SK-N-SH (cell line): ENCODE results near the gene CCDC183. TPM values are rescaled to one million over a fixed set of nuclear protein-coding genes. Genes with fewer than 3 reads are reported as not detected.

Source experiments
- CTCF ChIA-PET: fragments of 300-600, 350-600 bp; formaldehyde crosslinking; extraction: SDS; loops from one replicate; lab custom pipeline; 2021; lab: Yijun Ruan, JAX
- POLR2A ChIA-PET: fragments of 350-600 bp; sonication (Branson Sonifier 250); formaldehyde crosslinking; extraction: SDS; loops from one replicate; lab custom pipeline; 2020; ENCODE audit warnings: antibody characterized with exemption, inconsistent platforms; lab: Yijun Ruan, JAX
- DNase-seq: peaks from one replicate; pipeline ENCODE4 v3.0.0; 2012
- H2AFZ ChIP-seq: fragments of 200-600 bp; sonication (generic); 2 replicates; pipeline ENCODE4 v1.8.1; 2016; ENCODE audit warnings: antibody characterized with exemption, mild to moderate bottlenecking, low read depth
- H3F3A ChIP-seq: fragments of 200-600 bp; sonication (generic); replicated peaks from 2 replicates; pipeline ENCODE3; 2016; ENCODE audit warnings: antibody characterized with exemption, mild to moderate bottlenecking; ENCODE audit not compliant: insufficient read depth
- H3K27ac ChIP-seq, 2 experiments: fragments of 200-500 bp in 1 of 2; fragments of 200-600 bp in 1 of 2; sonication (Bioruptor generic) in 1 of 2; sonication (generic), shearing (Covaris generic) in 1 of 2; 2 replicates each; pipeline versions ENCODE4 v1.5.1 to v1.6.1; 2014 to 2016; ENCODE audit warnings: low read depth in 2 of 2, inconsistent platforms in 1 of 2, low read length in 1 of 2, mild to moderate bottlenecking in 1 of 2, mixed read lengths in 1 of 2
- H3K27me3 ChIP-seq: fragments of 200-600 bp; sonication (generic), shearing (Covaris generic); 2 replicates; pipeline ENCODE4 v1.6.1; 2016; ENCODE audit warnings: mixed run types; ENCODE audit not compliant: insufficient read depth
- H3K36me3 ChIP-seq, 2 experiments: fragments of 200-500 bp in 1 of 2; fragments of 200-600 bp in 1 of 2; sonication (Bioruptor generic) in 1 of 2; sonication (generic) in 1 of 2; replicated peaks in 1 of 2; 2 replicates each; pipeline versions ENCODE3 to v1.5.1; 2014 to 2016; ENCODE audit warnings: low read length in 1 of 2, mild to moderate bottlenecking in 1 of 2; ENCODE audit not compliant: insufficient read depth in 2 of 2, control insufficient read depth in 1 of 2
- H3K4me1 ChIP-seq, 2 experiments: fragments of 200-500 bp in 1 of 2; fragments of 200-600 bp in 1 of 2; sonication (Bioruptor generic) in 1 of 2; sonication (generic), shearing (Covaris generic) in 1 of 2; 2 replicates each; pipeline versions ENCODE4 v1.5.1 to v1.6.1; 2014 to 2016; ENCODE audit warnings: low read depth in 1 of 2, low read length in 1 of 2, mixed run types in 1 of 2; ENCODE audit not compliant: insufficient read depth in 2 of 2, control insufficient read depth in 1 of 2
- H3K4me2 ChIP-seq: fragments of 200-600 bp; sonication (generic), shearing (Covaris generic); 2 replicates; pipeline ENCODE4 v1.6.1; 2017; ENCODE audit warnings: mixed run types
- H3K4me3 ChIP-seq, 2 experiments: fragments of 200-500 bp in 1 of 2; fragments of 200-600 bp in 1 of 2; sonication (Bioruptor generic) in 1 of 2; sonication (generic), shearing (Covaris generic) in 1 of 2; 2 replicates each; pipeline versions ENCODE4 v1.5.1 to v1.8.1; 2014 to 2016; ENCODE audit warnings: low read depth in 2 of 2, inconsistent platforms in 1 of 2, low read length in 1 of 2, mild to moderate bottlenecking in 1 of 2, mixed read lengths in 1 of 2, moderate library complexity in 1 of 2
- H3K79me2 ChIP-seq: fragments of 200-600 bp; sonication (generic); 2 replicates; pipeline ENCODE4 v1.8.1; 2017; ENCODE audit warnings: mild to moderate bottlenecking; ENCODE audit not compliant: insufficient read depth
- H3K9ac ChIP-seq: fragments of 200-600 bp; sonication (generic); 2 replicates; pipeline ENCODE4 v1.6.1; 2017; ENCODE audit warnings: mixed run types
- H3K9me2 ChIP-seq: fragments of 200-600 bp; sonication (generic); 2 replicates; pipeline ENCODE4 v1.6.1; 2017; ENCODE audit warnings: mixed run types
- H3K9me3 ChIP-seq: fragments of 200-600 bp; sonication (generic); 2 replicates; pipeline ENCODE4 v1.6.1; 2017; ENCODE audit warnings: mixed run types, mild to moderate bottlenecking, moderate library complexity
- H4K20me1 ChIP-seq: fragments of 200-600 bp; sonication (generic); 2 replicates; pipeline ENCODE4 v1.6.1; 2017; ENCODE audit warnings: mild to moderate bottlenecking, mixed run types; ENCODE audit not compliant: insufficient read depth
- CHD2 ChIP-seq: fragments of 150-350 bp; IDR thresholded peaks from 2 replicates; pipeline ENCODE4 v1.6.1; 2018; ENCODE audit warnings: low read length; ENCODE audit not compliant: partially characterized antibody
- CTCF ChIP-seq: fragments of 200-600 bp; sonication (generic); IDR thresholded peaks from 2 replicates; pipeline ENCODE4 v1.6.1; 2017; ENCODE audit warnings: antibody characterized with exemption, mild to moderate bottlenecking, moderate library complexity
- EP300 ChIP-seq, 2 experiments: IDR thresholded peaks; 2 replicates each; pipeline versions ENCODE4 v1.4.0 to v1.6.1; 2012; ENCODE audit warnings: borderline replicate concordance in 1 of 2, low read depth in 1 of 2, low read length in 1 of 2
- FOXM1 ChIP-seq: IDR thresholded peaks from 2 replicates; pipeline ENCODE4 v1.4.0; 2012; ENCODE audit warnings: low read depth, mild to moderate bottlenecking
- GATA2 ChIP-seq: sonication (generic); formaldehyde crosslinking; IDR thresholded peaks from 2 replicates; pipeline ENCODE4 v1.5.0; 2020; ENCODE audit warnings: mild to moderate bottlenecking, missing genetic modification reagents
- IRF3 ChIP-seq: fragments of 150-350 bp; IDR thresholded peaks from 2 replicates; pipeline ENCODE4 v1.6.1; 2016; ENCODE audit warnings: mild to moderate bottlenecking, low read depth, low read length
- JUND ChIP-seq: IDR thresholded peaks from 2 replicates; pipeline ENCODE4 v1.4.0; 2012
- MEF2A ChIP-seq: IDR thresholded peaks from 2 replicates; pipeline ENCODE4 v1.4.0; 2012; ENCODE audit warnings: low read depth, borderline replicate concordance
- MXI1 ChIP-seq: IDR thresholded peaks from 2 replicates; pipeline ENCODE4 v1.6.1; 2012; ENCODE audit warnings: mild to moderate bottlenecking, low read depth, low read length, improper control_type of control experiment
- NFIC ChIP-seq: IDR thresholded peaks from 2 replicates; pipeline ENCODE4 v1.4.0; 2012; ENCODE audit warnings: borderline replicate concordance
- NRF1 ChIP-seq: IDR thresholded peaks from 2 replicates; pipeline ENCODE4 v1.6.1; 2012; ENCODE audit warnings: low read depth, mild to moderate bottlenecking, low read length
- PBX3 ChIP-seq: IDR thresholded peaks from 2 replicates; pipeline ENCODE4; 2012
- RXRA ChIP-seq: IDR thresholded peaks from 2 replicates; pipeline ENCODE4 v1.4.0; 2012; ENCODE audit warnings: low read depth, mild to moderate bottlenecking, borderline replicate concordance
- SIN3A ChIP-seq: IDR thresholded peaks from 2 replicates; pipeline ENCODE4 v1.6.1; 2012; ENCODE audit warnings: low read depth, mild to moderate bottlenecking, low read length, moderate library complexity, borderline replicate concordance
- SMC3 ChIP-seq: IDR thresholded peaks from 2 replicates; pipeline ENCODE4 v1.6.1; 2012; ENCODE audit warnings: low read depth, low read length, improper control_type of control experiment
- TAF1 ChIP-seq: IDR thresholded peaks from 2 replicates; pipeline ENCODE4 v1.6.1; 2012; ENCODE audit warnings: low read depth, mild to moderate bottlenecking, low read length, moderate library complexity, borderline replicate concordance
- TCF12 ChIP-seq: IDR thresholded peaks from 2 replicates; pipeline ENCODE4 v1.4.0; 2012
- TEAD4 ChIP-seq: IDR thresholded peaks from 2 replicates; pipeline ENCODE4 v1.4.0; 2012; ENCODE audit warnings: mild to moderate bottlenecking, borderline replicate concordance; ENCODE audit not compliant: insufficient read depth
- ZBTB33 ChIP-seq: IDR thresholded peaks from 2 replicates; pipeline ENCODE4 v1.4.0; 2012; ENCODE audit warnings: low read depth, borderline replicate concordance
- WGBS: methylation state at CpG from one replicate; pipeline ENCODE4 v1.1.6; 2017; ENCODE audit warnings: low lambda C conversion rate; 5-methylcytosine and 5-hydroxymethylcytosine counted together
- polyA plus RNA-seq, 3 experiments: library from polyadenylated mRNA; depleted of rRNA; stranded (reverse); fragments of >200 nt; gene quantifications; 2 replicates each; pipeline ENCODE4 v1.2.3, GENCODE V29; 2012

Gene CCDC183
- polyA plus RNA-seq, 1 of the 3 experiments (the other 2 are of a cell fraction) = 5.3 TPM

GRCh38 chr9:136805207-136805740 is 9.1 kb downstream of the CCDC183 start:
- DNase-seq = no peak
- peaks cover 17 to 29% of the 10 kb centered on the region in 2 experiments; a peak in 3 of 4 replicates for H3K4me1 ChIP-seq

More at GRCh38 chr9:136805207-136805740, 9.1 kb downstream of the CCDC183 start:
- Histone ChIP-seq H3F3A (peaks cover 6% of the 10 kb centered on the region), H3K4me3 (no peak overlapping the region), H3K27me3 (no peaks in the 10 kb centered on the region), H4K20me1 (peaks cover 12% of the 10 kb centered on the region), H2AFZ (no peak overlapping the region), H3K9ac (no peak overlapping the region), H3K27ac (no peak overlapping the region), H3K79me2 (peaks cover 24% of the 10 kb centered on the region), H3K4me2 (no peak overlapping the region), H3K9me2 (no peaks in the 10 kb centered on the region), H3K36me3 (peaks cover 7 to 13% of the 10 kb centered on the region in 2 experiments), H3K9me3 (no peaks in the 10 kb centered on the region)
- WGBS = 90% methylated on average over 9 of the region's 12 CpGs
- ChIA-PET CTCF (interaction anchor here (0.9 to 2.3 kb wide), 4 partner anchors 13 to 38 kb away, joined by 4 to 15 read pairs (median 6); partner anchors contain the start of genes AJM1 and TMEM141), POLR2A (interaction anchor here (3.2 kb wide), 1 partner anchor 36 kb away, joined by 10 read pairs; the partner anchor contains the start of gene AJM1)
- TF ChIP-seq TEAD4 (no peak), NRF1 (no peak), IRF3 (no peak), GATA2 (CRISPR knock-in tag) (no peak), TAF1 (no peak), FOXM1 (no peak), MXI1 (no peak), SIN3A (no peak), SMC3 (no peak), PBX3 (no peak), CHD2 (no peak), EP300 (IDR thresholded peaks at IDR 0.05; ENCODE audit: borderline replicate concordance in 1 of 2, low read depth in 1 of 2, low read length in 1 of 2) (no peak), MEF2A (no peak), TCF12 (no peak), RXRA (no peak), ZBTB33 (no peak), JUND (no peak), NFIC (no peak), CTCF (no peak)
